Tibial nerve (tissue), 4 donors: ENCODE measurements around the gene KCNMA1. TPM values are rescaled to one million over a fixed set of nuclear protein-coding genes. Genes with fewer than 3 reads are reported as not detected.

Source experiments
- DNase-seq, 2 donors: peaks; one replicate each; pipeline ENCODE4 v3.0.0-alpha.2; 2019; ENCODE audit warnings: low spot score in 2 of 2
- H3K27ac ChIP-seq, 4 donors: fragments of 200-600 bp; sonication (generic) in 3 of 4; one replicate each; pipeline ENCODE4 v1.5.1; 2017 to 2019; ENCODE audit warnings: mild to moderate bottlenecking in 1 of 4
- H3K27me3 ChIP-seq, 2 donors: fragments of 200-600 bp; sonication (generic) in 1 of 2; one replicate each; pipeline versions ENCODE4 v1.5.1 to v1.6.0; 2017 to 2019
- H3K36me3 ChIP-seq, 3 donors: fragments of 200-600 bp; sonication (generic); one replicate each; pipeline ENCODE4 v1.5.1; 2018 to 2019
- H3K4me1 ChIP-seq, 4 donors: fragments of 200-600 bp; sonication (generic) in 3 of 4; one replicate each; pipeline ENCODE4 v1.5.1; 2017 to 2019
- H3K4me3 ChIP-seq, 4 donors: fragments of 200-600 bp; sonication (generic) in 3 of 4; one replicate each; pipeline ENCODE4 v1.5.1; 2017 to 2019; ENCODE audit warnings: mild to moderate bottlenecking in 1 of 4, moderate library complexity in 1 of 4
- H3K9me3 ChIP-seq, 4 donors: fragments of 200-600 bp; sonication (generic) in 3 of 4; one replicate each; pipeline ENCODE4 v1.5.1; 2017 to 2019
- CTCF ChIP-seq, 5 experiments: fragments of 200-600 bp in 3 of 5; fragments of 450-650 bp in 2 of 5; sonication (generic) in 3 of 5; IDR thresholded peaks; one replicate each; pipeline ENCODE4 v1.5.1; 2016 to 2019; ENCODE audit warnings: antibody characterized with exemption in 5 of 5, mild to moderate bottlenecking in 3 of 5, moderate library complexity in 2 of 5
- EP300 ChIP-seq, 2 donors: sonication (generic); formaldehyde crosslinking; IDR thresholded peaks; one replicate each; pipeline ENCODE4 v1.6.1; 2017; ENCODE audit warnings: antibody characterized with exemption in 2 of 2, mild to moderate bottlenecking in 1 of 2
- POLR2A ChIP-seq, 2 donors: fragments of 450-650 bp; IDR thresholded peaks; one replicate each; pipeline ENCODE4 v1.6.1; 2017; ENCODE audit warnings: antibody characterized with exemption in 2 of 2, mild to moderate bottlenecking in 2 of 2, moderate library complexity in 2 of 2
- WGBS, 2 donors: methylation state at CpG; one replicate each; pipeline ENCODE4 v1.1.5; 2018; 5-methylcytosine and 5-hydroxymethylcytosine counted together
- total RNA-seq, 4 donors: library from RNA; depleted of rRNA; stranded (reverse); fragments of >200 nt; gene quantifications; one replicate each; pipeline ENCODE4 v1.1.0, GENCODE V29; 2016

The KCNMA1 gene
- total RNA-seq, 4 donors from 2014 or later, result 10.2 to 19.9 (median 13.7) TPM

- TF ChIP-seq EP300 (IDR thresholded peaks at IDR 0.05), result no peak
- no peak for TF ChIP-seq CTCF (IDR thresholded peaks at IDR 0.05)
- no peak for TF ChIP-seq POLR2A (IDR thresholded peaks at IDR 0.05)
- Histone ChIP-seq H3K27ac (no peak overlapping the region), H3K9me3 (no peaks in the 10 kb centered on the region), H3K4me1 (peaks cover 0 to 25% (median 4%) of the 10 kb centered on the region in 4 donors), H3K4me3 (no peak overlapping the region), H3K36me3 (no peaks in the 10 kb centered on the region), H3K27me3 (no peaks in the 10 kb centered on the region)
- no peak for DNase-seq
- whole genome bisulfite sequencing, 2 donors, result 89 to 92% methylated on average over 4 of the region's 4 CpGs
Measured at GRCh38 chr10:76884673-76885275, 752.8 kb downstream of the KCNMA1 start.

- TF ChIP-seq CTCF (IDR thresholded peaks at IDR 0.05), result no peak
- no peak for TF ChIP-seq EP300 (IDR thresholded peaks at IDR 0.05)
- no peak for TF ChIP-seq POLR2A (IDR thresholded peaks at IDR 0.05)
- WGBS, 2 donors, result 72 to 78% methylated on average over 1 of the region's 1 CpG
- no peak overlapping the region for H3K27ac ChIP-seq
Measured at GRCh38 chr10:76883596-76883995, 754.0 kb downstream of the KCNMA1 start.

GRCh38 chr10:76882796-76883195, 754.8 kb downstream of the KCNMA1 start:
- no peaks in the 10 kb centered on the region for H3K36me3 ChIP-seq
- H3K4me3 ChIP-seq, result no peak overlapping the region
- TF ChIP-seq EP300 (IDR thresholded peaks at IDR 0.05) (no peak), POLR2A (IDR thresholded peaks at IDR 0.05) (no peak), CTCF (IDR thresholded peaks at IDR 0.05) (no peak)
- H3K9me3 ChIP-seq, result no peaks in the 10 kb centered on the region
- no peak for DNase-seq
- H3K4me1 ChIP-seq, result peaks cover 0 to 25% (median 4%) of the 10 kb centered on the region in 4 donors
- H3K27me3 ChIP-seq, result no peaks in the 10 kb centered on the region
- no peak overlapping the region for H3K27ac ChIP-seq

More at GRCh38 chr10:76883596-76883995, 754.0 kb downstream of the KCNMA1 start:
- Histone ChIP-seq H3K27me3 (no peaks in the 10 kb centered on the region), H3K4me3 (no peak overlapping the region), H3K4me1 (peaks cover 0 to 25% (median 4%) of the 10 kb centered on the region in 4 donors), H3K36me3 (no peaks in the 10 kb centered on the region), H3K9me3 (no peaks in the 10 kb centered on the region)
- no peak for DNase-seq

GRCh38 chr10:76882245-76882644, 755.4 kb downstream of the KCNMA1 start:
- Histone ChIP-seq H3K36me3 (no peaks in the 10 kb centered on the region), H3K27me3 (no peaks in the 10 kb centered on the region), H3K9me3 (no peaks in the 10 kb centered on the region), H3K4me1 (peaks cover 0 to 25% (median 4%) of the 10 kb centered on the region in 4 donors), H3K4me3 (no peak overlapping the region), H3K27ac (no peak overlapping the region)
- 41 to 55% methylated on average over 6 of the region's 6 CpGs for WGBS, 2 donors
- no peak for DNase-seq
- no peak for TF ChIP-seq POLR2A (IDR thresholded peaks at IDR 0.05)
- TF ChIP-seq EP300 (IDR thresholded peaks at IDR 0.05), result no peak
- TF ChIP-seq CTCF (IDR thresholded peaks at IDR 0.05), result no peak

GRCh38 chr10:76881477-76882220, 756.0 kb downstream of the KCNMA1 start:
- no peak for TF ChIP-seq CTCF (IDR thresholded peaks at IDR 0.05)
- TF ChIP-seq EP300 (IDR thresholded peaks at IDR 0.05), result no peak
- TF ChIP-seq POLR2A (IDR thresholded peaks at IDR 0.05), result no peak
- Histone ChIP-seq H3K36me3 (no peaks in the 10 kb centered on the region), H3K9me3 (no peaks in the 10 kb centered on the region), H3K4me3 (no peak overlapping the region), H3K27me3 (no peaks in the 10 kb centered on the region), H3K27ac (no peak overlapping the region), H3K4me1 (peaks cover 0 to 25% (median 4%) of the 10 kb centered on the region in 4 donors)
- WGBS, 2 donors, result 86% methylated on average over 3 of the region's 3 CpGs
- no peak for DNase-seq
